Measurements from ENCODE around the gene ANKS1B.

The ANKS1B gene

DNA sequence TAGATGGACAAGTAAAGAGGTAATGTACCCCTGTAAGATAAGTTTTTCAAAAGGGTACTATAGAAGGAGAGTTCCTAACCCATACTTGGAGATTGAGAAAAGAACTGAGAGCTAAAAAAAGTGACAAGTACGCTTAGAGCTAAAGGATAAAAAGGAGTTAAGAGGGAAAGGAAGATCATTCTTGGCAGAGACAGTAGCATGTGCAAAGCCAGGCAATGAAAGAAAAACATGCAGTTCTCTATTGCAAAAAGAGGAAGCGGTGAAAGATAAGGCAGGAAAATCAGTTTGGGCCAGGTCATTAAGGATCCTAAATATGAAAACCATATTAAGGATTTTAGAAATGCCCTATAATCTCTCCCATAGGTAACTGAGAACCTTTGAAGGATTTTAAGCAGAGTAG is 837.6 kb downstream of the ANKS1B start:
- DNase-seq, result no peak

DNA sequence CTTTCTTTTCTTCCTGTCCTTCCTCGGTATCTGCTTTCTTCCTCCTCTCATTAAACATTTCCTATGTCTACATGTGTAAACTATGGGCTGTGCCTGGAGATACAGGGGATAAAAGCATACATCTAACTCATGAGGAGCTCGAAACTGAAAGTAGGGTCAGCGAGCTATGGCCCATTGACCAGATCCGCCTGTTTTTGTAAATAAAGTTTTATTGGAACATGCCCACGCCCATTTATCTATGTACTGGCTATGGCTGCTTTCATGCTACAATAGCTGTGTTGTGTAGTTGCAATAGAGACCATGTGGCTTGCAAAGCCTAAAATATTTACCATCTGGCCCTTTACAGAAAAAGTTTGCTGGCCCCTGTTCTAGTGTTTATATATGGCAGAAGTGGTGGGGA is 838.0 kb downstream of the ANKS1B start:
- no peak for DNase-seq

DNA sequence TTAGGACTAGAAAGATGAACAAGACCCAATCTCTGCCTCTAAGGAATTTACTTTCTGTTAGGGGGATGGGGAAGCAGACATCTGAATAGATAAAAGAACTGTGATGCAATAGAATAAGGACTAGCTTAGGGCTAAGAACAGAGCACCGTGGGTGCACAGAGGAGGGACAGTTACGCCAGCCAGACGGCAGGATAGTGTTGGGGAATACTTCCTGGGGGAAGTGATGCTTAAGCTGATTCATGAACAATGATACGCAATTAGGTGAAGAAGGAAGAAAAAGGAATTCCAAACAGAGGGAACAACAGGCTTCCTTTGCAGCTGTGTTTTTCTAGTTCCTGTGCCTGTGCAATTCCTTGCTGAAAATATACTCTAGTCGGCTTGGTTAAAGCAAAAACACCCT is 838.6 kb downstream of the ANKS1B start:
- DNase-seq, result no peak

GRCh38 chr12:99142651-99143050 is 842.1 kb downstream of the ANKS1B start:
- DNase-seq, result no peak

GRCh38 chr12:99140017-99140720 is 844.6 kb downstream of the ANKS1B start:
- no peak for DNase-seq

DNA sequence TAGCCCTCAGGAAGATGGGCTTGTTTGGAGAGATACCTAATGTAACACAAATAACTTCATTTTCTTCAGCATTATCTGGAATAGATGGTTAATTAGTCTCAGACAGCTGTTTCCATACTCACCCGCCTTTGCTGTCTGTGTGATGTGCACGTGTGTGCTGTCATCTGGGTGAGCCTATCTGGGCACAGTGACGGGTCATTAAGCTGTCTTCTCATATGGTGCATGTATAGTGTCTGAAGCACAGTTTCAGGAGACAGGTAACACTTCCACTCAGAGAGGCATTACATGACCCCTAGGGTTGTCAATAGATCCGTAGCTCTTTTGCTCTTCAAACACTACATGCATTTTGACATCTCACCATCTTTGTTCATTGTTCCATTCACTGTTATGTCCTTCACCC is 846.3 kb downstream of the ANKS1B start:
- DNase-seq, result no peak

GRCh38 chr12:99137124-99137855 is 847.4 kb downstream of the ANKS1B start:
- DNase-seq, result no peak

DNA sequence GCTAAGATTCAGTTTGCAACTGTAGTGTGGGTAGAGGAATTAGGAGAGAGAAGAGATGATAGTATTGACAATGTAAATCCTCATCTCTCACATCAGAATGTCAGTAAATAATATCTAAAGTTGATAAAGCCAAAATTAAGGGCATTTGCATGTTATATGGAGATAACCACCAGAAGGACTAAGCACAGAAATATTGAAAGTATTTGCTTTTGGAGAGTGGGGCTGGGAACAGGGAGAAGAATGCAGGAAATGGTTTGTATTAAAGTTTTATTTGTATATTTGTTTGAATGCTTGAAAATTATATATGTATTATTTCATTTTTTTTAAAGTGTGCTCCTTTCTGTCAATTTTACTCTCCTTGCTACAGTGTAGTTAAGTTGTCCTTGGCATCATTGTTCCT is 848.2 kb downstream of the ANKS1B start:
- DNase-seq, result no peak

DNA sequence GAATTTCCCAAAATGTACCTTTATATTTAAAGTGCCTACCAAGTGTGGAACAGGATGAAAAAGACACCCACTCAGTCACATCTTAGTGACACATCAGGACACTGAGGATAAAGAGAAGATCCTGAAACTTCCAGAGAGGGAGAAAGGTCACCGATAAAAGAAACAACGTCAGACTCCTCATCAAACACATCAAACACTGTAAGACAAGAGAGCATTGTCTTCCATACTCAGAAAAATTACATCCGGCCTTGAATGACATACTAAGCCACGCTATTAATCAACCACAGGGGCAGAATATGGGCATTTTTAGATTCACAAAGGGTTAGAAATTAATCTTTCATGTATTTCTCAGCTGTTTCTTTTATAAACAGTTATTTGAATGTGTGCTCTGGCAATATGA is 849.4 kb downstream of the ANKS1B start:
- no peak for DNase-seq

- no peak for DNase-seq
Measured at GRCh38 chr12:99133401-99133800, 851.3 kb downstream of the ANKS1B start.

DNA sequence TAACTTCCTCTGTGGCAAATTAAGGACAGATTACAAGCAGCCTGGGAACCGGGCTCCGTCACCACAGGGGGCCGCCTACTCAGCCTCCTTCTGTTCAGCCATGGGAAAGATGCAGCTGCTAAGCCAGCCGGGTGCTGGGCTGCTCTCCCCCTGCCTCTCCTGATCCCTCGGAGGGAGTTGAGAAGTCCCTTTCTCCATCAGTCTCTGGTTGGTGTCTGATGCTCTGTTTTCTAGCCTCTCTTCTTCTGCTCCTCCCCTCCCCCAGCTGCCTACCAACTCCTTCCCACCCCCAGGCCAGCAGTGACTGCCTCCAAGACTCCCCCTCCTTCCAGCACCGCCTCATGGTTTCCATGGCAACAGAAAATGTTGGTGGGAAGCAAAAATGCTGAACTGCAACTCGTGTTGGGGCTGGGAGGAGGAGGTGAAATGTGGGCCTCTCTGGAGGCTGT is 853.0 kb downstream of the ANKS1B start:
- peak; percentile 2 for DNase-seq

DNA sequence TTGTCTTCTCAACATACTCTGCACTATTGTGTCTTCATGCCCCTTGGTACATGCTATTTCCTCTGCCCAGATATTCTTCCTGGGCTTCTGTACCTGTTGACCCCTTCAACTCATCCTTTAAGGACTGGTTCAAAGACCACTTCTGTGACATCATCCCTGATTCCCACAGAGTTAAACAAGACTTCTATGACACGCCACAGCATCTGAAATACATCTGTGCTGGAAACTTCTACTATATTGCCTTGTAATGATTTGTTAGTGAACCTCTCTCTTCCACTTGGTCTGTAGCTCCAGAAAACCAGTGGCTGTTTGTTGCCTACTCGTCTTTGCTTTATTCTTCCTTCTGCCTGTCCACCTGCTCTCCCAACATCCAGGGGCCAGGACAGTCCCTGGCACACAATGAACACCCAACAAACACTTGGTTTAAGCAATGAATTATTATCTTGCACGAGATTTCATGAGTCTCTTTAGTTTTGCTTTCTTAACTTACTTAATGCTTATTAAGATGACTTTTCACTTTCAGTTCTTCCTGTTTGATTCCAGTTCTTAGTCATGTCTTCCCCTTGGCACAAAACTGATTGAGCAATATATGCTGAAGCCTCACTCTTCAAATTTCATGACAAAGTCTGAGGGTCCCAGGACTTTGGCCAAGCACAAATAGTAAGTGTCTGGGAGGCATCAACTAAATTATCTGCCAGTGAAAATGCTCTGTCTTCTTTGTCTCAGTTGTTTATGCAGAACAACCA is 853.8 kb downstream of the ANKS1B start:
- DNase-seq, result no peak

- DNase-seq, result no peak
Measured at GRCh38 chr12:99128246-99128802, 856.4 kb downstream of the ANKS1B start.

DNA sequence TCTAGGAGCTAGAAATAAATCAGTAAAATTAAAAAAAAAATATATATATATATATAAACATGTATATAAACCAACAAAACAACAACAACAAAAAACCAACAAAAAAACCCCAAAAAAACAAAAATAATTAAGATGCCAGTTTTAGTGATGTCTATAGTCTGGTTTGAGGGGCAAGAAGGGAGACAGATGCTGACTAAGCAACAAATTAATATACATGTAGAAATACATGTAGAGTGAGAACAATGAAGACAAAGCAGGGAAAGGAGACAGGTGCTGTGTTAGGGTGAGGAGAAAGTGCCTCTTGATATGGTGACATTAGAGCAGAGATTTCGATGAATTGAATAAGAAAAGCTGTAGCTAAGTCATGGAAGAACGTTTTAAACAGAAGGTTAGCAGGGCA is 861.8 kb downstream of the ANKS1B start:
- no peak for DNase-seq

DNA sequence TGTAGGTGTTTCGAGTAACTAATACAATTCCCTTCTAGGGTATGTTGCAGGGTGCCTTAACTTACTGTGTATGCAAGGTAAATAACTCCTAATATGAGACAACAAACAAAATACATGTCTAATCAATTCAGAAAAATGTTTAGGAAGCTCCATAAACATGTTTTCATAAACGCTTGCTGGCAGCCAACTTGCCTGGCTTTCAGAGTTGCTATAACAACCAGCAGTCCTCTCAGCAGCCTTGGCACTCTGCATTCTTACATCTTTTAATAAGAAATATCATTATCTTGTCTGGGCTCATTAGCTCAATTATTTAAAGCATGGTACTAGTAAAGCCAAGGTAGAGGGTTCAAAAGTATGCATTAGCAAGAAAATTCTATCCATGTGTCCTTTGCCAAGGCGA is 862.2 kb downstream of the ANKS1B start:
- DNase-seq, result no peak

DNA sequence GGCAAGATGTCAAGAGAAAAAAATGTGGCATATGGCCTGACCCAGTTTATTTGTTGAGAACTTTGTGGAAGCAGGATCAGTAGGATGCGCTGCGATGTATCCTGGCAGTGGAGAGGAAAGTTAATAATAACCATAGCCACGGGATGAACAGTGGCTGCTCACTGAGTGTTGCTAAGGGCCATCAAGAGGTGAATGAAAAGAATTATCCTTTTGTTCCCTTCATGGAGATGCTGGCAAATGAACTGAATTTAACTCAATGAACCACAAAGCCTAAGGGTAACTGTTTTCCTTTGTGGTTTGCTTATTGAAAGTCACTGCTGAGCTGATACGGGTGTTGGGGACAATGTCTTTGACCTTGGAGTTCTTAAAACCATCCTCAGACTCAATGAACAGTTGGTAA is 863.2 kb downstream of the ANKS1B start:
- DNase-seq, result no peak

DNA sequence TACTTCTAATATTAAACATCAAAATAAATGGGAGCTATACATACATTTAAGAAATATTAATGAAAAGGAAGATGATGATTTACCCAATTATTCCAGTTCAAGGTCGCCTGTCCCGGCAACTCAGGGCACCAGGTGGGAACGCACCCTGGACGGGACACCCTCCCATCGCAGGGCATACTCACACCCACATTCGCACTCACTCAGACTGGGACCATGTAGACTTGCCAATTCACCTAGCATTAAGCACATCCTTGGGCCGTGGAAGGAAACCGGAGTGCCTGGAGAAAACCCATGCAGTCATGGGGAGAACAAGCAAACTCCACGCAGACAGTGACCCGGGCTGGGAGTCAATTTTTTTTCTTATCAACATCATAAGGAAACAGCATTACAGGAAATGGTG is 864.8 kb downstream of the ANKS1B start:
- no peak for DNase-seq

- DNase-seq, result no peak
Measured at GRCh38 chr12:99119449-99119848, 865.3 kb downstream of the ANKS1B start.

- DNase-seq, result no peak
Measured at GRCh38 chr12:99111600-99111999, 873.1 kb downstream of the ANKS1B start.

DNA sequence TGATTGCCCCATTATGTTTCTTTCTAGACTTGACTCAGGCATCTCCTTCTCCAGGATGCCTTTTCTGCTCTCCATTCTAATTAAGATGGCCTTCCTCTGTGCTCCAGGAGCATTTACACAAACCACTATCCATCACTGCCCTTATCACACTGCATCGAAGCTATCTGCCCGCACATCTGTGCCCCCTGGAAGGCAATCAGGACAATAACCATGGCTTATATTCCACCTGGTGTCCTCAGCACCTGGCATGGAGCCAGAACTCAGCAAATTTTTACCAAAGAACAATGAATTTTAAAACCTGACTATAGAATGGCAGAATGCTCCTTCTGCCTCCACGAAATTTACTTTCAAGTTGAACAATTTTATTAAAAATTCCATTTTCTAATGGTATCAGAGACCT is 873.9 kb downstream of the ANKS1B start:
- no peak for DNase-seq

DNA sequence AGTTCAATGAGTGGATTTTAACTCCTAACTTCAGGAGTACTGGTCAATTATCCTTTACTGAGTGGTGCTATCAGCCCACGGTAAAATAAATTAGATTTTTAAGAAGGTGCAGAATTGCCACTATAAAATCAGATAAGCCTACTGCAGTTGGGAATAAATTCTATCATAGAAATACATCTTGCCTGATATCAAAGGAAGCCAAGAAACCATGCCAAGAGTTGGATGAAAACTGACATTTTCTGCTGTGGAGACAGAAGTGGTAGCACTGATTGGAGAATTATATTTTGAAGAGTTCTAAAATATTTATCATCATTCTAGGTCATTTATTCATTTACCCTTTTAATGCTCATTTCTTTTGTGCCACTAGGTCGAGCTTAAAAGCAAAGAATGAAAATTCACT is 874.5 kb downstream of the ANKS1B start:
- DNase-seq, result no peak

GRCh38 chr12:99108924-99109323 is 875.8 kb downstream of the ANKS1B start:
- DNase-seq, result no peak

- DNase-seq, result no peak
Measured at GRCh38 chr12:99099786-99100185, 885.0 kb downstream of the ANKS1B start.

GRCh38 chr12:99097171-99097570 is 887.6 kb downstream of the ANKS1B start:
- no peak for DNase-seq

Measured in CD4-positive, alpha-beta T cell treated with Interleukin-17A for 1 hour (primary cell).